Measurements from ENCODE around the gene KRT6A.

The KRT6A gene

DNA sequence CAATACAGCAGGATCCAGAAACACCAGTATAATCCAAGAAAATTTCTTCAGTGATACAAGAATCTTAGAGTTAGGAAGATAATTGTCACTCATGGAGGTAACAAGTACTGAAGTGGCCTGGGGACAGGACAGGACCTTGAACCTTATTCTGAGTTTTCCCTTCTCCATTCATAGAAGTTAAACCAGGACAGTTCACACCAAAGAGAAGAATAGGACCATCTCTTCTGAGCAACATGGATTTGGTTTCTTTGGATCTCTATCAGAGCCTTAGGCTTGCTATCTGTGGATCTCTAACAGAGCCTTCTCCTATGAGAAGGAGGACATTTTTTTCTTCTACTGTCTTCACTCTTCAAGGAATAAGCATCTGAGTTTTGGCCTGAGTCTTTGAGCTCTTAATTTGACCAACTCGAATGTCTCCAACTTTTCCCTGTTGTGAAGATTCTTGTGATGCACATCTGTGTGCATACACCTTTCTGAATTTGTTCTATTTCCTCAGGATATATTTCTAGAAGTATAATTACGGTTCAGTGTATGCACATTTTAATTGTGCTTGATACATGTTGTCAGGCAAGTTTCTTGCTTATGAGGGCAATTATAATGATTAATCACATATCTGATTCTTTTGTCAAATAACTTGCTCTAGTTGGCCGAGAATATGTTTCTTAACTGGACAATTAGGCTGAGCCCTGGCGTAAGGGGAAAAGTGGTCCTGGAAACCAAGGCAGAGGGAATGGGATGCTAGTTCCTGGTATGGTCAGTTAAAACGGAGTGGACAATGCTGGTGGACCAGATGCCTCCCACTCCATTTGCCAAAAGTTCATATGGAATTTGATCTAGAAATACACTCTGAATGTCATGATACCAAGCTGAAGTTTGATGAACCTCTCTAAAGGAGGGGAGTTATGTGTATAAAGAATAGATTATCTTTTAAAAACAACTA is 6.6 kb downstream of the KRT6A start:
- Histone ChIP-seq H3K9me3 (ENCODE audit: control insufficient read depth, low read depth, low read length) (no peaks in the 10 kb centered on the region), H3K9ac (ENCODE audit: low read length) (no peak overlapping the region), H3K4me1 (ENCODE audit: control insufficient read depth, low read depth, low read length) (no peaks in the 10 kb centered on the region), H3K36me3 (ENCODE audit: control insufficient read depth, low read depth, low read length) (no peaks in the 10 kb centered on the region), H3K27me3 (ENCODE audit: control insufficient read depth, insufficient read depth, low read length) (no peaks in the 10 kb centered on the region), H3K4me3 (ENCODE audit: low read length) (no peak overlapping the region), H3K27ac (ENCODE audit: low read length) (no peak overlapping the region)

DNA sequence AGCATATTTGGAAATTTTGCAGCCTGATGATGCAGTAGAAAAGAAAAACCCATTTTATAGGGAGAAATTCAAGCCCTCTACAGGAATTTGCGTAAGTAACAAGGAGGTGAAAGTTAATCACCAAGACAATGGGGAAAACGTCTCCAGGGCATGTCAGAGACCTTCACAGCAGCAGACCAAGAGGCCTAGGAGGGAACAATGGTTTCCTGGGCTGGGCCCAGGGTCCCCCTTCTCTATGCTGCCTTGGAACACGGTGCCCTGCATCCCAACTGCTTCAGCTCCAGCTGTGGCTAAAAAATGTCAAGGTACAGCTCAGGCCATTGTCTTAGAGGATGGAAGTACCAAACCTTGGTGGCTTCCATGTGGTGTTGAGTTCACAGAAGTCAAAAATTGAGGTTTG is 13.0 kb downstream of the KRT6A start:
- H3K27me3 ChIP-seq (ENCODE audit: control insufficient read depth, insufficient read depth, low read length): no peaks in the 10 kb centered on the region

DNA sequence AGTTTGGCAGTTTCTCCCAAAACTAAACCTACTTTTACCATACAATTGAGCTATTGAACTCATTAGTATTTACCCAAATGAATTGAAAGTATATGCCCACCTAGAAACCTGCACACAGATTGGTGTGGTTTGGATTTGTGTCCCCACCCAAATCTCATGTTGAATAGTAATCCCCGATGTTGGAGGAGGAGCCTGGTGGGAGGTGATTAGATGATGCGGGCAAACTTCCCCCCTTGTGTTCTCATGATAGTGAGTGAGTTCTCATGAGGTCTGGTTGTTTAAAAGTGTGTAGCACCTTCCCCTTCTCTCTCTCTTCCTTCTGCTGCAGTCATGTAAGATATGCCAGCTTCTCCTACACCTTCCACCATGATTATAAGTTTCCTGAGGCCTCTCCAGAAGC is 15.4 kb downstream of the KRT6A start:
- no peak overlapping the region for H3K4me3 ChIP-seq (ENCODE audit: low read length)
- no peaks in the 10 kb centered on the region for H3K4me1 ChIP-seq (ENCODE audit: control insufficient read depth, low read depth, low read length)
- no peaks in the 10 kb centered on the region for H3K36me3 ChIP-seq (ENCODE audit: control insufficient read depth, low read depth, low read length)
- H3K27ac ChIP-seq (ENCODE audit: low read length): no peak overlapping the region
- H3K9ac ChIP-seq (ENCODE audit: low read length): no peak overlapping the region
- no peaks in the 10 kb centered on the region for H3K27me3 ChIP-seq (ENCODE audit: control insufficient read depth, insufficient read depth, low read length)
- H3K9me3 ChIP-seq (ENCODE audit: control insufficient read depth, low read depth, low read length): no peaks in the 10 kb centered on the region

More for the DNA sequence above, 13.0 kb downstream of the KRT6A start:
- Histone ChIP-seq H3K9ac (ENCODE audit: low read length) (no peak overlapping the region), H3K9me3 (ENCODE audit: control insufficient read depth, low read depth, low read length) (no peaks in the 10 kb centered on the region), H3K27ac (ENCODE audit: low read length) (no peak overlapping the region), H3K36me3 (ENCODE audit: control insufficient read depth, low read depth, low read length) (no peaks in the 10 kb centered on the region), H3K4me3 (ENCODE audit: low read length) (no peak overlapping the region), H3K4me1 (ENCODE audit: control insufficient read depth, low read depth, low read length) (no peaks in the 10 kb centered on the region)

DNA sequence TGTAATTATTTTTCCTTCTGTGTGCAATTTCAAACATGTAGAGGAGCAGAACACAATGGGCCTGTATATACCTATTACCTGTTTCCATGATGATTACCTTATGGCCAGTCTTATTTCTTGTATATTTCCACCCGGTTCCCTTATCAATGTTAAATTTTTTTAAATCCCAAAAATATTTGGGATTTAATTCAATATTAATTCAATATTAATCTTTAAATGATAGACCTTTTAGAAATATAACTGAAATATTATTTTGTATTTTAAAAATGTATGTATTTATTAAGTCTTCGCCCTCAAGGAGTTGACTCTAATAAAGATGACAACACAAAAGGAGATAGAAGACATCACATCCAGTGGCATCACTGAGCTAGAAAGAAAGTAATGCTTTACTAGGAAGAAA is 18.8 kb downstream of the KRT6A start:
- Histone ChIP-seq H3K9me3 (ENCODE audit: control insufficient read depth, low read depth, low read length) (no peaks in the 10 kb centered on the region), H3K27ac (ENCODE audit: low read length) (no peak overlapping the region), H3K36me3 (ENCODE audit: control insufficient read depth, low read depth, low read length) (no peaks in the 10 kb centered on the region), H3K27me3 (ENCODE audit: control insufficient read depth, insufficient read depth, low read length) (no peaks in the 10 kb centered on the region), H3K4me3 (ENCODE audit: low read length) (no peak overlapping the region), H3K4me1 (ENCODE audit: control insufficient read depth, low read depth, low read length) (no peaks in the 10 kb centered on the region), H3K9ac (ENCODE audit: low read length) (no peak overlapping the region)

DNA sequence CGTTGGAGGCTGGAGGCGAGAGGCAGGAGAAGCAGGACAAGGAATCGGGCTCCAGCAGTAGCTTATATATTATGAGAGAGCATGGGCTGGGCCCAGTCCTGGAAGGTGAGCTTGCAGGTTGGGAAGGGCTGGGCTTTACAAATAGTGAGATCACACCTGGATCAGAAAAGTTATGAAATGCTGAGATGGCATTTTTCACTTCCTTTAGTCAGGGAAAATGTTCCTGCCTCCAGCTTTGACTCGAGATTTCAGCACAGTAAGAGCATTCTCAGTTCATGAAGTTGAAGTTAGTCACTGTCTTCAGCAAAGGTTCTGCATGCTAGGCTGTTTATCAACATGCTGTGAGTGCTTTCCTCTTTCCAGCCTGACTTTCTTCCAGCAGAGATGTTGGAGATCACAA is 19.3 kb downstream of the KRT6A start, which contains the start of gene KRT6C:
Gene KRT6C (minus strand): TSS at position 38 of the 400 bp plus-strand sequence. CDS start 68 bp downstream, outside the sequence.
- Histone ChIP-seq H3K4me1 (ENCODE audit: control insufficient read depth, low read depth, low read length) (no peaks in the 10 kb centered on the region), H3K9ac (ENCODE audit: low read length) (no peak within 1 kb of the TSS), H3K9me3 (ENCODE audit: control insufficient read depth, low read depth, low read length) (no peaks in the 10 kb centered on the region), H3K4me3 (ENCODE audit: low read length) (no peak within 1 kb of the TSS), H3K27me3 (ENCODE audit: control insufficient read depth, insufficient read depth, low read length) (no peaks in the 10 kb centered on the region), H3K27ac (ENCODE audit: low read length) (no peak within 1 kb of the TSS), H3K36me3 (ENCODE audit: control insufficient read depth, low read depth, low read length) (no peaks in the 10 kb centered on the region)

DNA sequence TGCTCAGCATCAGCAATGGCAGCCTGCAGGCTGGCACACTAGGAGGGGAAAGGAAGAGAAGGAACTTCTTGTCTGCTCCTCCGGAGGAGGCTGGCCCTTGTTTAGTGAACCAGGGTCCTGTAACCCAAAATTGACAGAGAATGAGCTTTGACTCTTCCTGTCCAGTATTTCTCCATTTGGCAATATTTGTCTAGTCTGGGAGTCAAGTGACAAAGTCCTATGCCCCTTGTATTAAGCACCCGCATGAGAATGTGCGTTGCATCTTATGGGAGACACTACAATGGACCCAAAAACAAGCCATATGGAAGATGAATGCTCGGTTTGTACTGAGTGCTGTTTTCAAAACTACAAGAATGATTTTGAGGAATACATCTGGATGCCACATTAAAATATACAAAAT is 23.2 kb downstream of the KRT6A start:
- no peaks in the 10 kb centered on the region for H3K36me3 ChIP-seq (ENCODE audit: control insufficient read depth, low read depth, low read length)
- no peaks in the 10 kb centered on the region for H3K4me1 ChIP-seq (ENCODE audit: control insufficient read depth, low read depth, low read length)
- no peaks in the 10 kb centered on the region for H3K9me3 ChIP-seq (ENCODE audit: control insufficient read depth, low read depth, low read length)

DNA sequence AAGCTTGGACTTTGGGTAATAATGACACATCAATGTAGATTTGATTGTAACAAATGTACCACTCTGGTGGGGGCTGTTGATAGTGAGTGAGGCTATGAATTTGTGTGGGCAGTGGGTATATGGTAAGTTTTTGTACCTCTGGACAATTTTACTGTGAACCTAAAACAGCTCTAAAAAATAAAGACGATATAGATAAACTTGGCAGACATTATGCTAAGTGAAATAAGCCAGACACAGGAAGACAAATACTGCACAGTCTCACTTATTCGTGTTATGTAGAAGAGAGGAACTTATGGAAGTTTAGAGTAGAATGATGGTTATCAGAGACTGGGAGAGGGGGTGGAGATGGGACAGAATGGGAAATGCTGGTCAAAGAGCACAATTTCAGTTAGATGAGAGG is 28.2 kb downstream of the KRT6A start:
- H3K27ac ChIP-seq (ENCODE audit: low read length): no peak overlapping the region
- H3K27me3 ChIP-seq (ENCODE audit: control insufficient read depth, insufficient read depth, low read length): no peaks in the 10 kb centered on the region
- H3K4me1 ChIP-seq (ENCODE audit: control insufficient read depth, low read depth, low read length): no peaks in the 10 kb centered on the region

More for the DNA sequence above, 23.2 kb downstream of the KRT6A start:
- no peak overlapping the region for H3K9ac ChIP-seq (ENCODE audit: low read length)
- H3K4me3 ChIP-seq (ENCODE audit: low read length): no peak overlapping the region
- no peak overlapping the region for H3K27ac ChIP-seq (ENCODE audit: low read length)
- no peaks in the 10 kb centered on the region for H3K27me3 ChIP-seq (ENCODE audit: control insufficient read depth, insufficient read depth, low read length)

DNA sequence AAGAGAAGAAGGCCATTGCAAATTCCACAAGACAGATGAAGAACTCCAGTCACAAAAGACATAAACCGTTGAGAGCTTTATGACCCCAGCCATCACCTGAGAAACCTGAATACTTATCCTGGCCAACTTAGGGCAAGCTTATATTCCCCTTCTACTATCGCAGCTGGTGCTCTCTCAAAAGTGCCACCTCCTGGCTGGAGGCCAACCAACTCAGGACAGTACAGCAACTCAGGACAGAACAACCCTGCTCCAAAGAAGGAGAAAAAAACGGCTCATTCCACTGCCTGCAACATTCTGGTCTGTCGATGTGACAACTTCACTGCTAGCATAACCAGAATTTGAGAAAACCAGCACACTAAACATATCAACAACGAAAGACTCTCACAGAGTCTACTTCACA is 31.4 kb downstream of the KRT6A start:
- Histone ChIP-seq H3K9ac (ENCODE audit: low read length) (no peak overlapping the region), H3K27ac (ENCODE audit: low read length) (no peak overlapping the region), H3K4me3 (ENCODE audit: low read length) (no peak overlapping the region), H3K4me1 (ENCODE audit: control insufficient read depth, low read depth, low read length) (no peaks in the 10 kb centered on the region), H3K9me3 (ENCODE audit: control insufficient read depth, low read depth, low read length) (no peaks in the 10 kb centered on the region), H3K36me3 (ENCODE audit: control insufficient read depth, low read depth, low read length) (no peaks in the 10 kb centered on the region), H3K27me3 (ENCODE audit: control insufficient read depth, insufficient read depth, low read length) (no peaks in the 10 kb centered on the region)

More for the DNA sequence above, 28.2 kb downstream of the KRT6A start:
- Histone ChIP-seq H3K9ac (ENCODE audit: low read length) (no peak overlapping the region), H3K4me3 (ENCODE audit: low read length) (no peak overlapping the region), H3K36me3 (ENCODE audit: control insufficient read depth, low read depth, low read length) (no peaks in the 10 kb centered on the region), H3K9me3 (ENCODE audit: control insufficient read depth, low read depth, low read length) (no peaks in the 10 kb centered on the region)

DNA sequence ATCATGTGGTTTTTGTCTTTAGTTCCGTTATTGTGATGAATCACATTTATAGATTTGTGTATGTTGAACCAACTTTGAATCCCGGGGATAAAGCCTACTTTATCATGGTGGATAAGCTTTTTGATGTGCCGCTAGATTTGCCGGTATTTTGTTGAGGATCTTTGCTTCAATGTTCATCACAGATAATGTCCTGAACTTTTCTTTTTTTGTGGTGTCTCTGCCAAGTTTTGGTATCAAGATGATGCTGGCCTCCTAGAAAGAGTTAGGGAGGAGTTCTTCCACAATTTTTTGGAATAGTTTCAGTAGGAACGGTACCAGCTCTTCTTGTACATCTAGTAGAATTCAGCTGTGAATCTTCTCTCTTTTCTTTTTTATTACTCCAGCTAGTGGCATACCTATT is 34.2 kb downstream of the KRT6A start:
- Histone ChIP-seq H3K27ac (ENCODE audit: low read length) (no peak overlapping the region), H3K9ac (ENCODE audit: low read length) (no peak overlapping the region), H3K27me3 (ENCODE audit: control insufficient read depth, insufficient read depth, low read length) (no peaks in the 10 kb centered on the region), H3K4me1 (ENCODE audit: control insufficient read depth, low read depth, low read length) (peaks cover 9% of the 10 kb centered on the region), H3K4me3 (ENCODE audit: low read length) (no peak overlapping the region), H3K36me3 (ENCODE audit: control insufficient read depth, low read depth, low read length) (no peaks in the 10 kb centered on the region), H3K9me3 (ENCODE audit: control insufficient read depth, low read depth, low read length) (no peaks in the 10 kb centered on the region)

DNA sequence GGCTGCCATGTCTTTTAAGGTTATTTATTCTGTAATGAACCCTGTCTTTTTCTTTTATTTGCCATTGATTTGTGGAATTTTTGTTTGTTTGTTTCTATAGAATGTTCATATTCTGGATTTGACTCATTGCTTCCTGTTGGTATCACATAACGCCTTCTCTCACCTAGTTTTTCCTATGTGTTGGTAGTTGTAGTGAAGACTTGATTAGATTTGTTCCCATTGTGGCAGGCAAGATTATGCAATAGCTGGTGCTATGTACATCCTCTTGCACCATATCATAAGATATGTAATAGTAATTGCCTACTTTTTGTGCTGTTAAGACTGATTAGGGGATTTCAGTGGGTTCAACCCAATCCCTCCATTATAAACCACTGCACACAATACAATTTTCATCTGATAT is 37.2 kb downstream of the KRT6A start:
- peaks cover 9% of the 10 kb centered on the region for H3K4me1 ChIP-seq (ENCODE audit: control insufficient read depth, low read depth, low read length)
- H3K36me3 ChIP-seq (ENCODE audit: control insufficient read depth, low read depth, low read length): no peaks in the 10 kb centered on the region
- H3K9me3 ChIP-seq (ENCODE audit: control insufficient read depth, low read depth, low read length): no peaks in the 10 kb centered on the region
- no peak overlapping the region for H3K4me3 ChIP-seq (ENCODE audit: low read length)
- no peaks in the 10 kb centered on the region for H3K27me3 ChIP-seq (ENCODE audit: control insufficient read depth, insufficient read depth, low read length)
- no peak overlapping the region for H3K9ac ChIP-seq (ENCODE audit: low read length)
- H3K27ac ChIP-seq (ENCODE audit: low read length): no peak overlapping the region

DNA sequence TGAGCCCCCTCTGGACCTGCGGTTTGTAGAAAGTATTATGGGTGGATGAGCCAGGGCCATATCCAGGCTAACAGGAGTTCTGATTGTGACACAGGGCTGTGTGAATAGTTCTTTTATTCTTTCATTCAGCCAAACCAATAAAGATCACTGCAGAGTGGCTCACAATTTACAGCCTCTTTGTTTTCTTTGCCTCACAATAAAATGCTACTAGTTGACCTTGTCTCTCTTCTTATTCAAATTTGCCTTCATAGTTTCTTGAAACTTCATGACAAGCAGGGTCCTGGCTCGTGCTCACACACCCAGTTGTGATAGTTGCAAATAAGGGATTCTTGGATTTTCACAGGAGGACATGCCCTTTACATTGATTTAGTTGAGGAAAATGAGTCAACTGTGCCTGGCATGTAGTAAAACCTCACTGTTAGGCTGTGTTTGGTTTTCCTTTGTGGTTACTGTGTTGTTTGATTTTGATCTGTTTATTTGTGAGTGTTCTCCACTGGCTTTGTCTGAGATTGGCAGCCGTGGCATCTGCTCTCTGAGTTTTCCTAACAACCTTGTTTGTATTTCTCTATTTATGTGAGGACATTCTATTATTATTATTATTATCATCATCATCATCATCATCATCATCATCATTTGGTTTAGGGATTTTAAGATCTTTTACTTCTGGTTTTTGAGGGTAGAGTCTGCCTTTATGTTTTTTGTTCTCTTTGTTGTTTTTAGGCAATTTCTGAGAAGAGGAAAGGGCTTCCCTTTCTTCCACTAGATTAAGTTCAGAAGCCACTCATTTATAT is 38.5 kb downstream of the KRT6A start:
- H3K27ac ChIP-seq (ENCODE audit: low read length): no peak overlapping the region
- no peaks in the 10 kb centered on the region for H3K9me3 ChIP-seq (ENCODE audit: control insufficient read depth, low read depth, low read length)
- H3K36me3 ChIP-seq (ENCODE audit: control insufficient read depth, low read depth, low read length): no peaks in the 10 kb centered on the region
- H3K27me3 ChIP-seq (ENCODE audit: control insufficient read depth, insufficient read depth, low read length): no peaks in the 10 kb centered on the region
- no peak overlapping the region for H3K4me3 ChIP-seq (ENCODE audit: low read length)
- no peak overlapping the region for H3K9ac ChIP-seq (ENCODE audit: low read length)
- peaks cover 9% of the 10 kb centered on the region for H3K4me1 ChIP-seq (ENCODE audit: control insufficient read depth, low read depth, low read length)

All from iPS-18a (cell line).